Heart left ventricle (tissue), 16 donors: Measurements from ENCODE around the gene HS3ST5. TPM values are rescaled to one million over a fixed set of nuclear protein-coding genes. Genes with fewer than 3 reads are reported as not detected.
"Not testable (repeated sequence)": the region's sequence is repeated elsewhere in the genome, so short reads cannot be mapped to it uniquely, and the experiment has no call there.

Experiments
- ATAC-seq, 4 donors: fragments of 200-7000 bp; cut with Tn5 transposase; one replicate each; pipeline ENCODE4 v1.9.1; 2020 to 2022; ENCODE audit warnings: moderate library complexity in 4 of 4, mild to moderate bottlenecking in 3 of 4, moderate number of reproducible peaks in 1 of 4
- DNase-seq, 5 donors: peaks; one replicate each; pipeline ENCODE4 v3.0.0-alpha.2; 2020
- H3K27ac ChIP-seq, 12 donors: fragments of 200-600 bp; sonication (generic) in 4 of 12; one replicate each; pipeline versions ENCODE4 v1.5.0 to v1.8.0; 2016 to 2022; ENCODE audit warnings: mild to moderate bottlenecking in 2 of 12
- H3K27me3 ChIP-seq, 9 donors: fragments of 200-600 bp; sonication (generic) in 2 of 9; one replicate each; pipeline versions ENCODE4 v1.5.1 to v1.8.0; 2016 to 2022; ENCODE audit warnings: mild to moderate bottlenecking in 3 of 9
- H3K36me3 ChIP-seq, 9 donors: fragments of 200-600 bp; sonication (generic) in 2 of 9; one replicate each; pipeline versions ENCODE4 v1.5.0 to v1.8.0; 2018 to 2022; ENCODE audit warnings: mild to moderate bottlenecking in 2 of 9
- H3K4me1 ChIP-seq, 12 donors: fragments of 200-600 bp; sonication (generic) in 4 of 12; one replicate each; pipeline versions ENCODE4 v1.5.0 to v1.8.0; 2016 to 2022; ENCODE audit warnings: mild to moderate bottlenecking in 3 of 12
- H3K4me3 ChIP-seq, 12 donors: fragments of 200-600 bp; sonication (generic) in 4 of 12; one replicate each; pipeline versions ENCODE4 v1.5.0 to v1.8.0; 2017 to 2022; ENCODE audit warnings: mild to moderate bottlenecking in 9 of 12, moderate library complexity in 4 of 12
- H3K9me3 ChIP-seq, 12 donors: fragments of 200-600 bp; sonication (generic) in 4 of 12; one replicate each; pipeline versions ENCODE4 v1.5.0 to v1.8.0; 2016 to 2022; ENCODE audit warnings: mild to moderate bottlenecking in 1 of 12
- CTCF ChIP-seq, 12 donors: fragments of 200-600 bp; sonication (generic) in 4 of 12; IDR thresholded peaks; one replicate each; pipeline versions ENCODE4 v1.5.0 to v1.8.0; 2018 to 2022; ENCODE audit warnings: antibody characterized with exemption in 12 of 12, mild to moderate bottlenecking in 5 of 12
- POLR2A ChIP-seq, 2 donors: fragments of 450-650 bp; IDR thresholded peaks; one replicate each; pipeline ENCODE4 v1.6.1; 2017; ENCODE audit warnings: antibody characterized with exemption in 2 of 2, mild to moderate bottlenecking in 2 of 2, moderate library complexity in 2 of 2
- WGBS, 4 donors: extraction: QIAGEN DNeasy Blood & Tissue Kit in 2 of 4; methylation state at CpG; one replicate each; pipeline versions ENCODE4 v1.1.5 to v1.1.7; 2013 to 2018; 5-methylcytosine and 5-hydroxymethylcytosine counted together
- intact Hi-C, 10 donors: fragments of 100-400 bp; cut with DNase I; formaldehyde crosslinking; loops; one replicate each; pipeline versions ENCODE4 v1.11.1 to v1.14.2; 2022
- polyA plus RNA-seq, 2 donors: library from polyadenylated mRNA; stranded (reverse); fragments of 200-250 nt; gene quantifications; one replicate each; pipeline ENCODE4 v1.2.3, GENCODE V29; 2013
- total RNA-seq, 9 donors: library from RNA; depleted of rRNA in 2 of 9; stranded (reverse); fragments of >200 nt in 2 of 9; fragmentation: NEBNext Ultra II Directional in 3 of 9; extraction: Animal tissue kit (Norgen Biotek cat#: 25700) in 3 of 9; gene quantifications; one replicate each; pipeline versions ENCODE4 v1.1.0 to v1.2.4, GENCODE V29; 2016 to 2023
- donor health status: ischemic (EF 13 %, LVEDD 7.1; RV severe dilation, severe dysfunction).
- donor health status: healthy with polysubstance abuse.
- donor health status: DM: no; HTN: yes; CAD: no.
- donor health status: DM: no; HTN: no; CAD: no.
- donor health status: ischemic (EF 25% LVEDD 6.9; RV normal size, moderate dysfunction).
- donor health status: ischemic (EF 25% LVEDD 5.7; RV mildly dilated, moderate dysfunction).
- donor health status: healthy.
- donor health status: DM: yes; HTN: yes; CAD: no.
- donor health status: ischemic (EF 35%, LVEDD 5.7; RV mildly dilated, moderate dysfunction).
- donor health status: nonischemic (EF 11% LVEDD 7.7; RV severe dilation, severe dysfunction).
- donor health status: DM: yes; HTN: yes; CAD: no.
- donor health status: PGD.
- donor health status: ischemic (EF 29% LVEDD 5.4; RV normal size, mild dysfunction).
- donor health status: nonischemic (EF 23%, LVEDD 6.1; RV moderate dilation, normal function).

The HS3ST5 gene
- total and polyA plus RNA-seq, 11 donors, result not detected

GRCh38 chr6:114032721-114033120 lies 310.1 kb downstream of the HS3ST5 start:
- no peak for DNase-seq
- Histone ChIP-seq H3K27ac (no peak overlapping the region), H3K9me3 (no peaks in the 10 kb centered on the region), H3K27me3 (no peaks in the 10 kb centered on the region), H3K4me1 (peaks cover 0 to 7% (median 0%) of the 10 kb centered on the region in 12 donors), H3K4me3 (no peak overlapping the region), H3K36me3 (no peaks in the 10 kb centered on the region)
- no peak for ATAC-seq
- 65 to 72% (median 68%) methylated on average over 3 of the region's 3 CpGs for WGBS, 4 donors
- intact Hi-C loops, result no loop called here
- no peak for TF ChIP-seq CTCF (IDR thresholded peaks at IDR 0.05)
- TF ChIP-seq POLR2A (IDR thresholded peaks at IDR 0.05), result no peak

GRCh38 chr6:114030767-114031166 lies 312.1 kb downstream of the HS3ST5 start:
- peaks cover 0 to 7% (median 0%) of the 10 kb centered on the region in 12 donors for H3K4me1 ChIP-seq
- H3K27ac ChIP-seq, result no peak overlapping the region
- no peak for TF ChIP-seq POLR2A (IDR thresholded peaks at IDR 0.05)
- TF ChIP-seq CTCF (IDR thresholded peaks at IDR 0.05), result no peak
- no peak for ATAC-seq
- no peak overlapping the region for H3K4me3 ChIP-seq
- DNase-seq, result no peak
- intact Hi-C loops, result no loop called here
- no peaks in the 10 kb centered on the region for H3K9me3 ChIP-seq
- H3K36me3 ChIP-seq, result no peaks in the 10 kb centered on the region
- no peaks in the 10 kb centered on the region for H3K27me3 ChIP-seq
- WGBS, 4 donors, result 64 to 72% (median 69%) methylated on average over 6 of the region's 6 CpGs

GRCh38 chr6:114024746-114025145 lies 318.1 kb downstream of the HS3ST5 start:
- no peaks in the 10 kb centered on the region for H3K4me1 ChIP-seq
- H3K4me3 ChIP-seq, result no peak overlapping the region
- no peak overlapping the region for H3K27ac ChIP-seq
- WGBS, 4 donors, result 77 to 82% (median 80%) methylated on average over 6 of the region's 6 CpGs
- H3K36me3 ChIP-seq, result no peaks in the 10 kb centered on the region
- TF ChIP-seq POLR2A (IDR thresholded peaks at IDR 0.05) (no peak), CTCF (IDR thresholded peaks at IDR 0.05) (no peak)
- no peaks in the 10 kb centered on the region for H3K9me3 ChIP-seq
- ATAC-seq, result no peak
- intact Hi-C loops, result no loop called here
- no peaks in the 10 kb centered on the region for H3K27me3 ChIP-seq
- no peak for DNase-seq

- no peak for TF ChIP-seq CTCF (IDR thresholded peaks at IDR 0.05)
- no peaks in the 10 kb centered on the region for H3K4me1 ChIP-seq
- intact Hi-C loops, result no loop called here
- ATAC-seq, result no peak
- no peak for DNase-seq
- no peaks in the 10 kb centered on the region for H3K9me3 ChIP-seq
- no peak overlapping the region for H3K27ac ChIP-seq
- H3K4me3 ChIP-seq, result no peak overlapping the region
- H3K27me3 ChIP-seq, result no peaks in the 10 kb centered on the region
- WGBS, 4 donors, result 90 to 92% (median 91%) methylated on average over 15 of the region's 15 CpGs
- H3K36me3 ChIP-seq, result no peaks in the 10 kb centered on the region
These were observed 322.6 kb downstream of the HS3ST5 start for GRCh38 chr6:114020196-114020595.

GRCh38 chr6:114017146-114017545 lies 325.7 kb downstream of the HS3ST5 start:
- H3K4me1 ChIP-seq, H3K27ac ChIP-seq, H3K36me3 ChIP-seq, H3K27me3 ChIP-seq, intact Hi-C loops, H3K4me3 ChIP-seq, H3K9me3 ChIP-seq, ATAC-seq, DNase-seq: not testable (repeated sequence)
- 89 to 93% (median 93%) methylated on average over 6 of the region's 6 CpGs for WGBS, 4 donors

- H3K36me3 ChIP-seq, H3K27me3 ChIP-seq, intact Hi-C loops, H3K27ac ChIP-seq, H3K9me3 ChIP-seq, ATAC-seq, DNase-seq, H3K4me3 ChIP-seq, H3K4me1 ChIP-seq: not testable (repeated sequence)
- WGBS, 4 donors, result 60 to 77% (median 73%) methylated on average over 2 of the region's 2 CpGs
These were observed 328.7 kb downstream of the HS3ST5 start for GRCh38 chr6:114014106-114014505.

- DNase-seq, H3K4me1 ChIP-seq, H3K27ac ChIP-seq, H3K9me3 ChIP-seq, intact Hi-C loops, H3K27me3 ChIP-seq, H3K4me3 ChIP-seq, H3K36me3 ChIP-seq, ATAC-seq: not testable (repeated sequence)
- 65 to 70% (median 68%) methylated on average over 7 of the region's 7 CpGs for WGBS, 4 donors
These were observed 331.3 kb downstream of the HS3ST5 start for GRCh38 chr6:114011486-114011885.
